ENCODE measurements around the gene MFSD11. TPM values are rescaled to one million over a fixed set of nuclear protein-coding genes. Genes with fewer than 3 reads are reported as not detected.

MFSD11 gene
- total and polyA plus RNA-seq, 2 of the 8 experiments (the other 6 are each of a cell fraction or from before 2014, with no cell fraction given) = 17.7 to 19.8 TPM

GRCh38 chr17:76718516-76718915 is 19.4 kb upstream of the MFSD11 start:
- no peak overlapping the region for H4K8ac ChIP-seq (ENCODE audit: extremely low read depth, insufficient read depth, low read length)
- FAIRE-seq (no peak), DNase-seq (ENCODE audit: low read depth in 1 of 2, low spot score in 2 of 2) (no peak)
- H3K36me3 ChIP-seq (ENCODE audit: control insufficient read depth in 2 of 4, insufficient read depth in 4 of 4, low read length in 3 of 4) = peaks cover 11 to 59% (median 38%) of the 10 kb centered on the region in 4 experiments; a peak in 7 of 8 replicates
- ChIA-PET CTCF (ENCODE audit: partially characterized antibody) (interaction anchor here (0.6 to 10.2 kb wide), 6 partner anchors 10 to 903 kb away, joined by 3 to 155 read pairs (median 4); no protein-coding TSS in a partner anchor), POLR2A (ENCODE audit: partially characterized antibody) (interaction anchor here (0.8 to 3.5 kb wide), 5 partner anchors 9 to 21 kb away, joined by 3 to 19 read pairs (median 4); partner anchors contain the start of genes JMJD6, METTL23, MFSD11 and SRSF2)
- H2AK5ac ChIP-seq (ENCODE audit: low read depth, low read length) = no peak overlapping the region
- no peak overlapping the region for H3K18ac ChIP-seq (ENCODE audit: extremely low read depth, low read length)
- no peak overlapping the region for H4K5ac ChIP-seq (ENCODE audit: insufficient read length, low read depth, low read length)
- no peak overlapping the region for H4K91ac ChIP-seq (replicated peaks; ENCODE audit: insufficient read length, low read length)
- H3K4me1 ChIP-seq (replicated peaks in 1 of 4; ENCODE audit: control insufficient read depth in 3 of 4, insufficient read depth in 4 of 4, low read length in 3 of 4) = no peaks in the 10 kb centered on the region
- H3K9me3 ChIP-seq (ENCODE audit: insufficient read depth in 2 of 2, low read depth in 1 of 2, low read length in 1 of 2) = no peaks in the 10 kb centered on the region
- H3K27me3 ChIP-seq (replicated peaks in 1 of 4; ENCODE audit: control insufficient read depth in 3 of 4, extremely low read depth in 1 of 4, insufficient read depth in 3 of 4, low read length in 3 of 4) = no peaks in the 10 kb centered on the region
- 89% methylated on average over 16 of the region's 16 CpGs; no CpG with 5 or more reads in 1 of the 2 experiments for WGBS, 2 experiments (ENCODE audit: extremely low coverage in 1 of 2, insufficient coverage in 1 of 2, insufficient read length in 1 of 2, insufficient replicate concordance in 2 of 2, low coverage in 1 of 2, low lambda C conversion rate in 2 of 2, missing lambda C conversion rate in 1 of 2)
- H3K23ac ChIP-seq (ENCODE audit: insufficient read length) = no peak overlapping the region
- H3K9ac ChIP-seq (replicated peaks in 1 of 4; ENCODE audit: extremely low read depth in 1 of 4, low read depth in 3 of 4, low read length in 3 of 4) = no peak overlapping the region
- no peak overlapping the region for H2BK120ac ChIP-seq (replicated peaks; ENCODE audit: low read depth, low read length)
- H4K20me1 ChIP-seq (replicated peaks in 1 of 2; ENCODE audit: control insufficient read depth in 1 of 2, insufficient read depth in 2 of 2, low read length in 2 of 2) = peaks cover 0 to 4% of the 10 kb centered on the region in 2 experiments
- no peak overlapping the region for H2BK20ac ChIP-seq (ENCODE audit: low read length)
- no peak overlapping the region for H3K4ac ChIP-seq (replicated peaks; ENCODE audit: insufficient read length, low read depth, low read length)
- no peaks in the 10 kb centered on the region for H3K79me2 ChIP-seq (ENCODE audit: control insufficient read depth in 1 of 2, insufficient read depth in 2 of 2, low read length in 2 of 2)
- no peak overlapping the region for H3K4me3 ChIP-seq (ENCODE audit: extremely low read depth in 1 of 4, insufficient read depth in 2 of 4, low read depth in 3 of 4, low read length in 4 of 4)
- no peak overlapping the region for H3K14ac ChIP-seq (ENCODE audit: insufficient read length)
- no peaks in the 10 kb centered on the region for H3K79me1 ChIP-seq (ENCODE audit: low read depth, low read length)
- no peak overlapping the region for H3K4me2 ChIP-seq (ENCODE audit: insufficient read depth in 1 of 2, low read depth in 2 of 2, low read length in 2 of 2)
- H2BK5ac ChIP-seq (ENCODE audit: low read depth, low read length) = no peak overlapping the region
- no peak overlapping the region for H2BK15ac ChIP-seq (ENCODE audit: low read length)
- no peaks in the 10 kb centered on the region for H3K23me2 ChIP-seq (ENCODE audit: low read depth, low read length)
- no peak overlapping the region for H2AFZ ChIP-seq (ENCODE audit: low read length)
- H3K56ac ChIP-seq (replicated peaks; ENCODE audit: insufficient read length, low read depth, low read length) = no peak overlapping the region
- no peak overlapping the region for H2BK12ac ChIP-seq (ENCODE audit: low read depth, low read length)
- H3K27ac ChIP-seq (ENCODE audit: low read depth, low read length) = no peak overlapping the region
- TF ChIP-seq, protein P1, sequence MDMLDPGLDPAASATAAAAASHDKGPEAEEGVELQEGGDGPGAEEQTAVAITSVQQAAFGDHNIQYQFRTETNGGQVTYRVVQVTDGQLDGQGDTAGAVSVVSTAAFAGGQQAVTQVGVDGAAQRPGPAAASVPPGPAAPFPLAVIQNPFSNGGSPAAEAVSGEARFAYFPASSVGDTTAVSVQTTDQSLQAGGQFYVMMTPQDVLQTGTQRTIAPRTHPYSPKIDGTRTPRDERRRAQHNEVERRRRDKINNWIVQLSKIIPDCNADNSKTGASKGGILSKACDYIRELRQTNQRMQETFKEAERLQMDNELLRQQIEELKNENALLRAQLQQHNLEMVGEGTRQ (IDR thresholded peaks at IDR 0.05; ENCODE audit: low read length) = no peak
- TF ChIP-seq GTF2F1 (IDR thresholded peaks at IDR 0.05; ENCODE audit: borderline replicate concordance, low read depth, low read length) (no peak), SP1 (IDR thresholded peaks at IDR 0.05; ENCODE audit: low read depth, low read length) (no peak), SP2 (IDR thresholded peaks at IDR 0.05; ENCODE audit: low read length) (no peak), CREB1 (IDR thresholded peaks at IDR 0.05) (no peak), SP4 (IDR thresholded peaks at IDR 0.05; ENCODE audit: low read length) (no peak), JUND (IDR thresholded peaks at IDR 0.05; ENCODE audit: low read length) (no peak), TAF1 (IDR thresholded peaks at IDR 0.05; ENCODE audit: low read depth, low read length) (no peak), RBBP5 (IDR thresholded peaks at IDR 0.05; ENCODE audit: borderline replicate concordance, low read depth, low read length) (no peak), TBP (IDR thresholded peaks at IDR 0.05; ENCODE audit: low read depth, low read length) (no peak), NANOG (IDR thresholded peaks at IDR 0.05; ENCODE audit: insufficient read depth, low read depth, low read length, poor library complexity, severe bottlenecking) (no peak), CBX5 (IDR thresholded peaks at IDR 0.05; ENCODE audit: low read depth, low read length) (no peak), YY1 (IDR thresholded peaks at IDR 0.05; ENCODE audit: low read depth, low read length) (no peak)
- TF ChIP-seq, protein P2, sequence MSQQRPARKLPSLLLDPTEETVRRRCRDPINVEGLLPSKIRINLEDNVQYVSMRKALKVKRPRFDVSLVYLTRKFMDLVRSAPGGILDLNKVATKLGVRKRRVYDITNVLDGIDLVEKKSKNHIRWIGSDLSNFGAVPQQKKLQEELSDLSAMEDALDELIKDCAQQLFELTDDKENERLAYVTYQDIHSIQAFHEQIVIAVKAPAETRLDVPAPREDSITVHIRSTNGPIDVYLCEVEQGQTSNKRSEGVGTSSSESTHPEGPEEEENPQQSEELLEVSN (IDR thresholded peaks at IDR 0.05) = no peak
